K562 (cell line): Measurements from ENCODE around the gene ZNF213. TPM values are rescaled to one million over a fixed set of nuclear protein-coding genes. Genes with fewer than 3 reads are reported as not detected.

ENCODE experiments used
- BHLHE40 ChIP-seq: IDR thresholded peaks from 2 replicates; pipeline ENCODE4 v1.6.1; 2011; ENCODE audit warnings: low read length, improper control_type of control experiment
- DEAF1 ChIP-seq: fragments of 450-650 bp; formaldehyde crosslinking; IDR thresholded peaks from 2 replicates; pipeline ENCODE4 v1.4.0; 2020; ENCODE audit warnings: mild to moderate bottlenecking, moderate library complexity
- ELF2 ChIP-seq: fragments of 250-450 bp; sonication (Bioruptor Pico); IDR thresholded peaks from 2 replicates; pipeline ENCODE4 v1.5.0; 2021; ENCODE audit warnings: mild to moderate bottlenecking
- ELF4 ChIP-seq: fragments of 450-650 bp; formaldehyde crosslinking; IDR thresholded peaks from 2 replicates; pipeline ENCODE4 v1.4.0; 2022; ENCODE audit warnings: missing genetic modification characterization
- KHSRP ChIP-seq: fragments of 450-650 bp; IDR thresholded peaks from 2 replicates; pipeline ENCODE4 v1.6.1; 2017
- MCM7 ChIP-seq, 2 experiments: fragments of 450-650 bp; IDR thresholded peaks; 2 replicates each; pipeline ENCODE4 v1.6.1; 2016 to 2018
- PHF20 ChIP-seq: fragments of 450-650 bp; IDR thresholded peaks from 2 replicates; pipeline ENCODE4 v1.6.1; 2018; ENCODE audit not compliant: partially characterized antibody
- RREB1 ChIP-seq: fragments of 250-450 bp; sonication (Bioruptor Pico); IDR thresholded peaks from 2 replicates; pipeline ENCODE4 v1.4.0; 2020
- SAFB ChIP-seq: fragments of 200-400 bp; formaldehyde crosslinking; IDR thresholded peaks from 2 replicates; pipeline ENCODE4 v1.6.1; 2017; ENCODE audit warnings: low read depth, low read length, borderline replicate concordance
- SREBF1 ChIP-seq: fragments of 150-350 bp; IDR thresholded peaks from 2 replicates; pipeline ENCODE4 v1.6.1; 2014; ENCODE audit warnings: antibody characterized with exemption, low read depth, low read length, borderline replicate concordance
- SRF ChIP-seq, 2 experiments: fragments of 250-450, 450-650 bp in 1 of 2; sonication (Bioruptor Pico) in 1 of 2; sonication (generic) in 1 of 2; formaldehyde crosslinking; IDR thresholded peaks; 2 replicates each; pipeline versions ENCODE4 v1.5.0 to v1.5.1; 2020 to 2022; ENCODE audit warnings: mild to moderate bottlenecking in 1 of 2, missing genetic modification reagents in 1 of 2
- SRSF9 ChIP-seq: fragments of 200-400 bp; formaldehyde crosslinking; IDR thresholded peaks from 2 replicates; pipeline ENCODE4 v1.6.1; 2017; ENCODE audit warnings: low read depth, low read length, borderline replicate concordance
- TOE1 ChIP-seq, 2 experiments: fragments of 450-650 bp in 1 of 2; sonication (generic) in 1 of 2; formaldehyde crosslinking in 1 of 2; IDR thresholded peaks; 2 replicates each; pipeline versions ENCODE4 v1.7.1 to v1.8.0; 2016 to 2022; ENCODE audit warnings: borderline replicate concordance in 2 of 2, mild to moderate bottlenecking in 2 of 2, antibody characterized with exemption in 1 of 2, inconsistent platforms in 1 of 2, low read depth in 1 of 2, missing genetic modification reagents in 1 of 2, moderate library complexity in 1 of 2
- ZNF224 ChIP-seq: sonication (generic); formaldehyde crosslinking; IDR thresholded peaks from 2 replicates; pipeline ENCODE4 v1.8.0; 2022; ENCODE audit warnings: mild to moderate bottlenecking, missing genetic modification reagents
- ZNF282 ChIP-seq: sonication (generic); formaldehyde crosslinking; IDR thresholded peaks from 2 replicates; pipeline ENCODE4 v1.8.1; 2023; ENCODE audit warnings: missing genetic modification reagents
- ZNF384 ChIP-seq: IDR thresholded peaks from 2 replicates; pipeline ENCODE4 v1.6.1; 2012; ENCODE audit warnings: low read depth, low read length, improper control_type of control experiment
- ZNF696 ChIP-seq: fragments of 250-450 bp; sonication (Bioruptor Pico); conservative IDR thresholded peaks from 2 replicates; pipeline ENCODE4 v1.4.0; 2020; ENCODE audit warnings: mild to moderate bottlenecking, moderate library complexity
- polyA plus RNA-seq, 8 experiments: library from polyadenylated mRNA; depleted of rRNA in 4 of 8; stranded (reverse) in 5 of 8; unstranded in 3 of 8; fragments of >200 nt; fragmentation: Nextera tagmentation in 2 of 8; fragmentation: Illumina TruSeq in 1 of 8; extraction: Ambion mirVana in 2 of 8; extraction: Trizol in 1 of 8; gene quantifications; 2 replicates each; pipeline versions ENCODE4 v1.2.1 to v1.2.3, GENCODE V29; 2011 to 2014; ENCODE audit warnings: inconsistent platforms in 1 of 8, missing spikeins in 1 of 8
- total RNA-seq, 7 experiments: library from RNA; depleted of rRNA in 6 of 7; stranded (reverse); fragments of >200 nt in 6 of 7; fragmentation: Illumina TruSeq in 2 of 7; extraction: Trizol in 2 of 7; gene quantifications; 2 replicates each; pipeline versions ENCODE4 v1.2.1 to v1.2.3, GENCODE V29; 2011 to 2021; ENCODE audit warnings: low replicate concordance in 1 of 7
- TF ChIP-seq, protein P1 (sequence below): fragments of 250-450 bp; sonication (Bioruptor Pico); IDR thresholded peaks from 2 replicates; pipeline ENCODE4 v1.8.0; 2021; ENCODE audit warnings: mild to moderate bottlenecking, moderate library complexity
- TF ChIP-seq, protein P2 (sequence below): sonication (generic); formaldehyde crosslinking; IDR thresholded peaks from 2 replicates; pipeline ENCODE4 v1.8.0; 2022; ENCODE audit warnings: mild to moderate bottlenecking, missing genetic modification reagents

ZNF213 gene
- total and polyA plus RNA-seq, 9 of the 15 experiments (the other 6 are each of a cell fraction or from before 2014, with no cell fraction given): 0.49 to 10.0 (median 1.8) TPM

DNA sequence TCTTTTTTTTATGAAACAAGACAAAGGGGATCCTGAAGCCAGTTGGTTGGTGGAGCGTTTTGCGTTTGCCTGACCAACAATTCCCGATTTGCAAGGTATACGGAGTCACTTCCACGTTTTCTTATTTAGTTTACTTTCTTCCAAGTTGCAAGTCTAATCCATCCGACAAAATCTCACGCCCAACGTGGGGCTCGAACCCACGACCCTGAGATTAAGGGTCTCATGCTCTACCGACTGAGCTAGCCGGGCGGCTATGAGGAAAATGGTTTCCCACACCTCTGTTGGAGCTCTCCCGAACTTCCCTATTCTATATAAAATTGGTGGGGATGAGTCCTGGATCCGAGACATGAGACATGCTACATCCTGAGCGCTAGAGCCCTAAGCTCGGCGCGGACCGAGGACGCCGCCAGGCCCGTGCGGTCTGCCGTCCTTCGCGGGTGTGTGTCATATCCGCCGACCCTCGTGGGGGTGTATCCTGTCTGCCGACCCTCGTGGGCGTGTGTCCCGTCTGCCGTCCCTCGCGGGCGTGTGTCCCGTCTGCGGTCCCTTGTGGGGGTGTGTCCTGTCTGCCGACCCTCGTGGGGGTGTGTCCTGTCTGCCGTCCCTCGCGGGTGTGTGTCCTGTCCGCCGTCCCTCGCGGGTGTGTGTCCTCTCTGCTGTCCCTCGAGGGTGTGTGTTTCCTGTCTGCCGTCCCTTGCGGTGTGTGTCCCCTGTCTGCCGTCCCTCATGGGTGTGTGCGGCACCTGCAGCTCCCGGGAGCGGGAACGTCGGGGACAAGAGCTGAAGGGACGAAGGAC is 22.6 kb downstream of the ZNF213 start (continued):
- TF ChIP-seq, protein P1, sequence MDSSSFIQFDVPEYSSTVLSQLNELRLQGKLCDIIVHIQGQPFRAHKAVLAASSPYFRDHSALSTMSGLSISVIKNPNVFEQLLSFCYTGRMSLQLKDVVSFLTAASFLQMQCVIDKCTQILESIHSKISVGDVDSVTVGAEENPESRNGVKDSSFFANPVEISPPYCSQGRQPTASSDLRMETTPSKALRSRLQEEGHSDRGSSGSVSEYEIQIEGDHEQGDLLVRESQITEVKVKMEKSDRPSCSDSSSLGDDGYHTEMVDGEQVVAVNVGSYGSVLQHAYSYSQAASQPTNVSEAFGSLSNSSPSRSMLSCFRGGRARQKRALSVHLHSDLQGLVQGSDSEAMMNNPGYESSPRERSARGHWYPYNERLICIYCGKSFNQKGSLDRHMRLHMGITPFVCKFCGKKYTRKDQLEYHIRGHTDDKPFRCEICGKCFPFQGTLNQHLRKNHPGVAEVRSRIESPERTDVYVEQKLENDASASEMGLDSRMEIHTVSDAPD: no peak
- no peak for TF ChIP-seq SREBF1
- TF ChIP-seq ZNF282: no peak
- TF ChIP-seq ZNF696 (CRISPR knock-in tag): no peak
- TF ChIP-seq ZNF224 (CRISPR knock-in tag): no peak
- TF ChIP-seq ZNF384: peak; percentile 73; the same call in 1 of the 2 replicates
- TF ChIP-seq KHSRP: no peak
- peak; percentile 15 for TF ChIP-seq PHF20
- TF ChIP-seq BHLHE40: no peak
- TF ChIP-seq TOE1 (IDR thresholded peaks at IDR 0.05; ENCODE audit: borderline replicate concordance): no peak
- no peak for TF ChIP-seq TOE1 (CRISPR knock-in tag; IDR thresholded peaks at IDR 0.05; ENCODE audit: borderline replicate concordance, low read depth)
- no peak for TF ChIP-seq RREB1 (CRISPR knock-in tag)
- peak; percentile 96 for TF ChIP-seq SAFB
- no peak for TF ChIP-seq ELF4 (CRISPR knock-in tag)
- no peak for TF ChIP-seq SRF (CRISPR knock-in tag; IDR thresholded peaks at IDR 0.05)
- TF ChIP-seq MCM7 (IDR thresholded peaks at IDR 0.05): no peak
- TF ChIP-seq, protein P2, sequence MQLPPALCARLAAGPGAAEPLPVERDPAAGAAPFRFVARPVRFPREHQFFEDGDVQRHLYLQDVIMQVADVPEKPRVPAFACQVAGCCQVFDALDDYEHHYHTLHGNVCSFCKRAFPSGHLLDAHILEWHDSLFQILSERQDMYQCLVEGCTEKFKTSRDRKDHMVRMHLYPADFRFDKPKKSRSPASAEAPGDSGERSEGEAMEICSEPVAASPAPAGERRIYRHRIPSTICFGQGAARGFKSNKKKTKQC (CRISPR knock-in tag): 0 out of 2 replicates have a peak, but pooled peaks have one; percentile 31
- TF ChIP-seq SRSF9: no peak
- no peak for TF ChIP-seq DEAF1 (CRISPR knock-in tag)
- no peak for TF ChIP-seq ELF2 (CRISPR knock-in tag)
